ENCODE measurements around the gene ALDH3B1. TPM values are rescaled to one million over a fixed set of nuclear protein-coding genes. Genes with fewer than 3 reads are reported as not detected.

Gene ALDH3B1
- total RNA-seq, 2 experiments from 2014 or later: not detected

GRCh38 chr11:68043029-68043348, 32.9 kb downstream of the ALDH3B1 start:
- ChIA-PET POLR2A (interaction anchor here (0.7 kb wide), 1 partner anchor 480 kb away, joined by 4 read pairs; no protein-coding TSS in a partner anchor), CTCF (interaction anchor here (1.0 kb wide), 1 partner anchor 176 kb away, joined by 4 read pairs; no protein-coding TSS in a partner anchor)
- peaks cover 13% of the 10 kb centered on the region for H3K36me3 Mint-ChIP-seq (ENCODE audit: low read depth)
- intact Hi-C loops (cut with DNase I, micrococcal nuclease): no loop called here
- no peak for ATAC-seq
- H3K4me3 Mint-ChIP-seq: no peak overlapping the region
- H3K27me3 Mint-ChIP-seq: no peaks in the 10 kb centered on the region
- H3K27ac Mint-ChIP-seq: no peak overlapping the region
- peak; percentile 4 for DNase-seq
- H3K4me1 Mint-ChIP-seq: peaks cover 6% of the 10 kb centered on the region
- H3K9me3 Mint-ChIP-seq (ENCODE audit: low read depth): no peaks in the 10 kb centered on the region

DNA sequence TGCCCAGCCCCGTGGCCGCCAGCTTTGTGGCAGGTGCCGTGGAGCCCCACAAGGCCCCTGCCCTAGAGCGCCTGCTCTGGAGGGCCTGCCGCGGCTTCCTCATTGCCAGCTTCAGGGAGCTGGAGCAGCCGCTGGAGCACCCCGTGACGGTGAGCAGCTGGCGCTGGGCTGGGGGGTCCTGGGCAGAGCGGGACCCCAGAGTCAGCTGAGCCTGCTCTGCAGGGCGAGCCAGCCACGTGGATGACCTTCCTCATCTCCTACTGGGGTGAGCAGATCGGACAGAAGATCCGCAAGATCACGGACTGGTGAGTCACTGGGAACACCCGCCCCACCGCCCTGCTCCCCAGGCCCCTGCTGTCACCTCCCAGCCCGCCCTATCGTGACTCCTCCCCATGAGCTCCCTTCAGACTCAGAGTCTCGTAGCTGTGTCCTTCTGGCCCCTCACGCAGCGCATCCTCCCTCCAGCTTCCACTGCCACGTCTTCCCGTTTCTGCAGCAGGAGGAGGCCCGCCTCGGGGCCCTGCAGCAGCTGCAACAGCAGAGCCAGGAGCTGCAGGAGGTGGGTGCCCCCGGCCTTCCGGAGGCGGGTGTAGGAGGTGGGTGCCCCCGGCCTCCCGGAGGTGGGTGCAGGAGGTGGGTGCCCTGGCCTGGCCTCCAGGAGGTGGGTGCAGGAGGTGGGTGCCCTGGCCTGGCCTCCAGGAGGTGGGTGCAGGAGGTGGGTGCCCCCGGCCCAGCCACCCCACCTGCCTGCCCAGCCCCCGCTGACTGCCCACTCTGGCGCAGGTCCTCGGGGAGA, 33.4 kb downstream of the ALDH3B1 start:
- H3K27me3 Mint-ChIP-seq: no peaks in the 10 kb centered on the region
- CTCF ChIA-PET: interaction anchor here (1.0 kb wide), 1 partner anchor 176 kb away, joined by 4 read pairs; no protein-coding TSS in a partner anchor
- H3K27ac Mint-ChIP-seq: no peak overlapping the region
- peaks cover 13% of the 10 kb centered on the region for H3K36me3 Mint-ChIP-seq (ENCODE audit: low read depth)
- intact Hi-C loops (cut with DNase I, micrococcal nuclease): no loop called here
- no peaks in the 10 kb centered on the region for H3K9me3 Mint-ChIP-seq (ENCODE audit: low read depth)
- POLR2A ChIA-PET: no interaction called here
- no peak for ATAC-seq
- no peak overlapping the region for H3K4me3 Mint-ChIP-seq
- DNase-seq: peak; percentile 6
- H3K4me1 Mint-ChIP-seq: peaks cover 6% of the 10 kb centered on the region

DNA sequence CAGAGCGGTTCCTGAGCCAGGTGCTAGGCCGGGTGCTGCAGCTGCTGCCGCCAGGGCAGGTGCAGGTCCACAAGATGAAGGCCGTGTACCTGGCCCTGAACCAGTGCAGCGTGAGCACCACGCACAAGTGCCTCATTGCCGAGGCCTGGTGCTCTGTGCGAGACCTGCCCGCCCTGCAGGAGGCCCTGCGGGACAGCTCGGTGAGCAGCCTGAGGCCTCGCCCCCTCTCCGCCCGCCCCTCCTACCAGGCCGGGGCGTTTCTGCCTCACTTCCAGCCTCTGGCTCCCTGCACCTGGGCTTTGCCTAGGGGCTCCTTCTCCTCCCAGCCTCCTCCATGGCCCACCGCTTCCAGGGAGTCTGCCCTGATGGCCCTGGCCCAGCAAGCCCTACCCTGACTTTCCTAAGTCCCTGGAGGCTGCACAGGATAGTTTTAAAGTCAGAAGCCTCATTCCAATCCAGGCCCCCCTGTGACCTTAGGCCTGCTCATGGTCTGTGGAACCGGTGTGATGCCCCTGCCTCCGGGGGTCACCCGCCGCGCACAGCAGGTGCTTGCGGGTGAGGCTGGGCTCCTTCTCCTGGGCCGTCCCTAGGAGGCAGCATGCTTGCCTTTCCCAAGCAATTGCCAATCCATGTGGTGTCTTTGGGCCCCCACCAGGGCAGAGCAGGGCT, 34.2 kb downstream of the ALDH3B1 start:
- no peaks in the 10 kb centered on the region for H3K27me3 Mint-ChIP-seq
- ChIA-PET POLR2A (no interaction called here), CTCF (no interaction called here)
- intact Hi-C loops (cut with DNase I, micrococcal nuclease): no loop called here
- no peak for ATAC-seq
- no peak overlapping the region for H3K27ac Mint-ChIP-seq
- H3K9me3 Mint-ChIP-seq (ENCODE audit: low read depth): no peaks in the 10 kb centered on the region
- peaks cover 13% of the 10 kb centered on the region for H3K36me3 Mint-ChIP-seq (ENCODE audit: low read depth)
- peak; percentile 3 for DNase-seq
- H3K4me3 Mint-ChIP-seq: no peak overlapping the region
- H3K4me1 Mint-ChIP-seq: peaks cover 6% of the 10 kb centered on the region

DNA sequence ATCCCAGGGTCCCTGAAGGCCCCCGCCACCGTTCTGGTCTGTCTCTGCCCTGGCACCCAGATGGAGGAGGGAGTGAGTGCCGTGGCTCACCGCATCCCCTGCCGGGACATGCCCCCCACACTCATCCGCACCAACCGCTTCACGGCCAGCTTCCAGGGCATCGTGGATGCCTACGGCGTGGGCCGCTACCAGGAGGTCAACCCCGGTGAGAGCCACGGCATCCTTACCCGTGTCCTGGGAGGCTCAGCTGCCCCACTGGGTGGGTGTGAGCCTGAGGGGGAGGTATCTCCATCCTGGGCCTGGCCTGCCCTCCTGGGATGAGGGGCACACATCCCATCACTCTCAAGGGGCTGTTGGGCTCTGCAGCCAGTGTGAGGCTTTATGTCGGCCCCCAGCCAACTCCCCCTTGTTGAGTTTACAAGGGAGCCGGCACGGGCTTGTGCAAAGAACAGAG, 34.8 kb downstream of the ALDH3B1 start:
- DNase-seq: no peak
- Mint-ChIP-seq H3K4me3 (no peak overlapping the region), H3K27me3 (no peaks in the 10 kb centered on the region), H3K27ac (no peak overlapping the region), H3K4me1 (peaks cover 6% of the 10 kb centered on the region), H3K9me3 (ENCODE audit: low read depth) (no peaks in the 10 kb centered on the region), H3K36me3 (ENCODE audit: low read depth) (peaks cover 12% of the 10 kb centered on the region)
- CTCF ChIA-PET: no interaction called here
- POLR2A ChIA-PET: no interaction called here
- intact Hi-C loops (cut with DNase I, micrococcal nuclease): no loop called here
- ATAC-seq: no peak

DNA sequence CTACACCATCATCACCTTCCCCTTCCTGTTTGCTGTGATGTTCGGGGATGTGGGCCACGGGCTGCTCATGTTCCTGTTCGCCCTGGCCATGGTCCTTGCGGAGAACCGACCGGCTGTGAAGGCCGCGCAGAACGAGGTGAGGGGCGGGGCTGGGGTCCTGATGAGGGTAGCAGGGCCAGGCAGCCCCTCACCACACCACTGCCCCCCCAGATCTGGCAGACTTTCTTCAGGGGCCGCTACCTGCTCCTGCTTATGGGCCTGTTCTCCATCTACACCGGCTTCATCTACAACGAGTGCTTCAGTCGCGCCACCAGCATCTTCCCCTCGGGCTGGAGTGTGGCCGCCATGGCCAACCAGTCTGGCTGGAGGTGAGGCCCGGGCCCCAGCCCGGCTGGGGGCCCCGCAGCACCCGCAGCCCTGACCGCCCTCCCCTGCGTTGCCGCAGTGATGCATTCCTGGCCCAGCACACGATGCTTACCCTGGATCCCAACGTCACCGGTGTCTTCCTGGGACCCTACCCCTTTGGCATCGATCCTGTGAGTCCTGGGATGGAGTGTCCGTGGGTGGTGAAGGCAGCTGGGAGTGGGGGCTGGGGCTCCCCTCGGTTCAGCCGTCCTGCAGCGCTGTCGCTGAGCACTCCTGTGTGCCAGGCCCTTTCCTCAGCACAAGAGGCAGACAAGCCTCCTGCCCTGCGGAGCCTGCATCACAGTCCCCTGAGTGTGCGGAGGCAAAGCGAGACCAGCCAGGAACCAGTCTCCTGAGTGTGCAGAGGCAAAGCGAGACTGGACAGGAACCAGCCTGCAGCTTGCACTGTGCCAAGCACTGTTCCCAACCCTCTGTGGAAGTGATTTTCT, 37.5 kb downstream of the ALDH3B1 start:
- H3K27me3 Mint-ChIP-seq: no peaks in the 10 kb centered on the region
- no peak overlapping the region for H3K4me3 Mint-ChIP-seq
- peaks cover 17% of the 10 kb centered on the region for H3K36me3 Mint-ChIP-seq (ENCODE audit: low read depth)
- peak; percentile 3 for DNase-seq
- intact Hi-C loops (cut with DNase I, micrococcal nuclease): no loop called here
- ChIA-PET POLR2A (no interaction called here), CTCF (no interaction called here)
- H3K4me1 Mint-ChIP-seq: no peaks in the 10 kb centered on the region
- H3K27ac Mint-ChIP-seq: no peak overlapping the region
- H3K9me3 Mint-ChIP-seq (ENCODE audit: low read depth): no peaks in the 10 kb centered on the region
- no peak for ATAC-seq

- no peak for DNase-seq
- H3K27me3 Mint-ChIP-seq: no peaks in the 10 kb centered on the region
- H3K4me3 Mint-ChIP-seq: no peak overlapping the region
- H3K4me1 Mint-ChIP-seq: no peaks in the 10 kb centered on the region
- ChIA-PET POLR2A (no interaction called here), CTCF (no interaction called here)
- H3K27ac Mint-ChIP-seq: no peak overlapping the region
- H3K9me3 Mint-ChIP-seq (ENCODE audit: low read depth): no peaks in the 10 kb centered on the region
- ATAC-seq: no peak
- peaks cover 21% of the 10 kb centered on the region for H3K36me3 Mint-ChIP-seq (ENCODE audit: low read depth)
- intact Hi-C loops (cut with DNase I, micrococcal nuclease): no loop called here
Measured at GRCh38 chr11:68048681-68049508, 38.8 kb downstream of the ALDH3B1 start.

DNA sequence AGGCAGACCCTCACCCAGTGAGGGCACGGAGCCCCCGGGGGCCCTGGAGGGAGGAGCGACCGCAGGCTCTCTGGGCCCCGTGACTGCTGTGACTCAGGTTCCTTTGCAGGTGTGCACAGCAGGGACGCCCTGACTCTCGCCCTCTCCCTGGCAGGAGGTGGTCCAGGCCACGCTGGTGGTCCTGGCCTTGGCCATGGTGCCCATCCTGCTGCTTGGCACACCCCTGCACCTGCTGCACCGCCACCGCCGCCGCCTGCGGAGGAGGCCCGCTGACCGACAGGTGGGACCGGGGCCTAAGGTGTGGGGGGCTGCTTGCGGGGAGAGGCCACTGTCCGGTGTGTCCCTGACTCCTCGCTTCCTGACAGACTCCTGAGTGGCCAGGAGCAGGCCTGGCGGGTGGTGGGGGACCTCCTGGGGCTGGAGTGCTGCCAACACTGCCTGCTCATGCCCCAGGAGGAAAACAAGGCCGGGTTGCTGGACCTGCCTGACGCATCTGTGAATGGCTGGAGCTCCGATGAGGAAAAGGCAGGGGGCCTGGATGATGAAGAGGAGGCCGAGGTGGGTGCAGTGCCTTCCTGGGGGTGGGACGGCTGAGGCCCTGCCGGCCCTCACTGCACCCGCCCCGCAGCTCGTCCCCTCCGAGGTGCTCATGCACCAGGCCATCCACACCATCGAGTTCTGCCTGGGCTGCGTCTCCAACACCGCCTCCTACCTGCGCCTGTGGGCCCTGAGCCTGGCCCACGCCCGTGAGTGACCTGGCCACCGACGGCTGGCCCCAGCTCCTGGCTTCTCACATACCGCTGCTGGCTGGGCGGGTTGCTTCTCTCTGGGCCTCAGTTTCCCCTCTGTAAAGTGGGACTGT, 39.6 kb downstream of the ALDH3B1 start:
- intact Hi-C loops (cut with DNase I, micrococcal nuclease): no loop called here
- CTCF ChIA-PET: no interaction called here
- H3K36me3 Mint-ChIP-seq (ENCODE audit: low read depth): peaks cover 21% of the 10 kb centered on the region
- no peaks in the 10 kb centered on the region for H3K4me1 Mint-ChIP-seq
- DNase-seq (no peak), ATAC-seq (no peak)
- no peaks in the 10 kb centered on the region for H3K27me3 Mint-ChIP-seq
- no peaks in the 10 kb centered on the region for H3K9me3 Mint-ChIP-seq (ENCODE audit: low read depth)
- H3K4me3 Mint-ChIP-seq: no peak overlapping the region
- no peak overlapping the region for H3K27ac Mint-ChIP-seq
- POLR2A ChIA-PET: no interaction called here

DNA sequence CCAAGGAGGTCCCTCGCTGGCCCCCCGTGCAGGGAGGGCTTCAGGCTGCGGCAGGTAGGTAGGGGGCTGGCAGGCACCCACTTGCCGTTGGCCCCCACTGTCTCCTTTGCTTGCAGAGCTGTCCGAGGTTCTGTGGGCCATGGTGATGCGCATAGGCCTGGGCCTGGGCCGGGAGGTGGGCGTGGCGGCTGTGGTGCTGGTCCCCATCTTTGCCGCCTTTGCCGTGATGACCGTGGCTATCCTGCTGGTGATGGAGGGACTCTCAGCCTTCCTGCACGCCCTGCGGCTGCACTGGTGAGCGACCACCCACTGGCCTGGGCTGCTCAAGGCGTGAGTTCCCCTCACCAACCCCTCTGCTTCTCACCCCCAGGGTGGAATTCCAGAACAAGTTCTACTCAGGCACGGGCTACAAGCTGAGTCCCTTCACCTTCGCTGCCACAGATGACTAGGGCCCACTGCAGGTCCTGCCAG, 40.3 kb downstream of the ALDH3B1 start:
- H3K27me3 Mint-ChIP-seq: no peaks in the 10 kb centered on the region
- H3K27ac Mint-ChIP-seq: no peak overlapping the region
- ATAC-seq: no peak
- H3K36me3 Mint-ChIP-seq (ENCODE audit: low read depth): peaks cover 21% of the 10 kb centered on the region
- ChIA-PET CTCF (no interaction called here), POLR2A (no interaction called here)
- intact Hi-C loops (cut with DNase I, micrococcal nuclease): no loop called here
- H3K4me3 Mint-ChIP-seq: no peak overlapping the region
- DNase-seq: no peak
- H3K9me3 Mint-ChIP-seq (ENCODE audit: low read depth): no peaks in the 10 kb centered on the region
- H3K4me1 Mint-ChIP-seq: no peaks in the 10 kb centered on the region

DNA sequence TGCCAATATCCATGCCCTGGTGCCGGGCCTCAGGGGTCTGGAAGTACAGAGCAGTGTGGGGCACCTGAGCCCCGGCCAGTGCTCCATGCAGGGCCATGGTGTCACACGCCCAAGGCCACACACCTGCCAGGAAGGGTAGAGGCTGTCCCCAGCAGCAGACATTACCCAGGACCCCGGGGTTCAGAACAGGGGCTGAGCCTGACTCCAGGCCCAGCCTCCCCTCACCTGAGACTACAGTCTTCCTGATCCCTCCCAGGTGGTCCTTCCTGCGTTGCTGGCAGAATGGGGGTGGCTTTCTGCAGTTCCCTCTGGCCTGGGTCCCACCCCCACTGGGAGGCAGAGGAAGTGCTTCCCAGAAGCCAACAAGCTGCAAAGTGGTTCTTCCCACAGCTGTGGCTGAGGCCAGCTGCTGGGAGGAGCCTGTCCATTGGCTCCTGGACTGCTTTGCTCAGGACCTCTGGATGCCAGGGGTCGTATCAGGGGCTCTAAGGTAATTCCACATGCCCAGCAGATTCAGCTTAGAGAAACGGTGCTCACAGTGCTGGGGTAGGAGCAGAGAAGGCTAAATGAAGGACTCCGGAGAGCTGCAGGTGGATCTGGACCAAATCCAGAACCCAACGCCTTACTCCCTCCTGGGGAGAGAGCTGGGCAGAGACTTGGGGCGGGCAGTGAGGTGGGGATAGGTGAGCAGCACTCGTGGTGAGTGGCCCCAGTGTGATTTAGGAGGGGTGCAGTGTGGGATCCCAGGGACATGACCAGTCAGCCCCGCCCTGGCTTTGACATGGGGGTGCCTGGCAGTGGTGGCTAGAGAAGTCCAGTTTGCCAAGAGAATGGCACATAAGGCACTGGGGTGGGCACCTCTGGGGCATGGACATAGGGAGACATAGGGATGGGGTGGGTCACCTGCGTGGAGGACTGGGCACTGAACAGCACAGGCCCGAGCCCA, 41.3 kb downstream of the ALDH3B1 start:
- DNase-seq (no peak), ATAC-seq (no peak)
- intact Hi-C loops (cut with DNase I, micrococcal nuclease): no loop called here
- Mint-ChIP-seq H3K36me3 (ENCODE audit: low read depth) (peaks cover 21% of the 10 kb centered on the region), H3K27me3 (no peaks in the 10 kb centered on the region), H3K9me3 (ENCODE audit: low read depth) (no peaks in the 10 kb centered on the region), H3K27ac (no peak overlapping the region), H3K4me3 (no peak overlapping the region), H3K4me1 (peaks cover 2% of the 10 kb centered on the region)
- CTCF ChIA-PET: no interaction called here
- POLR2A ChIA-PET: interaction anchor here (0.6 to 0.7 kb wide), 2 partner anchors 10 to 89 kb away, joined by 3 read pairs; no protein-coding TSS in a partner anchor

Data from activated CD4-positive, alpha-beta T cell treated with anti-CD3 and anti-CD28 coated beads for 36 hours (primary cell).